ENCODE measurements around the gene NECTIN3. TPM values are rescaled to one million over a fixed set of nuclear protein-coding genes. Genes with fewer than 3 reads are reported as not detected.

NECTIN3 gene
- 15.5 to 26.0 TPM (median 22.9 TPM) in 5 replicates for total RNA-seq (2022; extraction: Qiagen RNA extraction; ENCODE audit: low read depth)

GRCh38 chr3:111071257-111072030 lies at the start of gene NECTIN3:
TSS of gene NECTIN3 (plus strand) at chr3:111071816. CDS start at chr3:111072018, 202 bp downstream.

Measured in A549 treated with GW870086 at 1 μM for 4 hours (cell line).